ENCODE data around the gene CDHR1. TPM values are rescaled to one million over a fixed set of nuclear protein-coding genes. Genes with fewer than 3 reads are reported as not detected.
A peak's percentile ranks its signal among the peaks of the same experiment; 100 is the strongest.

Gene CDHR1
- polyA plus RNA-seq, 1 donor, result 0.42 TPM

DNA sequence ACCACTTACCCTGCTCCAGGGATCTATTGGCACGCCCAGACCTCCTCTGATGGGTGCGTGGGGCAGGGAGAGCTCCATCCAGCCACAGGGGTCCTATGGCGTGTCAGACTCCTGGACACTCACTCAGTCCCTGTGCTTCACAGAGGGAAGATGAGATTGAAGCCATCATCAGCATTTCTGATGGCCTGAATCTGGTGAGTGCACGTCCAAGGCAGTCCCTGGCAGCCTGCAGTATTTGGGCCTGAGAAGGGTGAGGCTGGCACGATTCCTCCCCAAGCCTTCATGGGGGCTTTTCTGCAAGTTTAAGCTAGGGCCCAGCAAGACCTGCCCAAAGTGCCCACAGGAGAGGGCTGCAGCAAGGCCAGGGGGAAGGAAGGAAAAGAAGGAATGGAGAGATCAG is 3.3 kb downstream of the CDHR1 start:
- Histone ChIP-seq H3K36me3 (ENCODE audit: control insufficient read depth, insufficient read depth, low read length) (no peaks in the 10 kb centered on the region), H3K9me3 (ENCODE audit: control insufficient read depth, low read depth, low read length) (peaks cover 4% of the 10 kb centered on the region), H3K4me1 (ENCODE audit: control insufficient read depth, insufficient read depth, low read length) (peaks cover 53% of the 10 kb centered on the region), H3K27ac (ENCODE audit: low read length) (no peak overlapping the region), H3K27me3 (ENCODE audit: control insufficient read depth, insufficient read depth, low read length) (peaks cover 43% of the 10 kb centered on the region), H3K4me3 (ENCODE audit: low read length) (no peak overlapping the region)
- no CpG with 5 or more reads among the region's 5 CpGs for WGBS (ENCODE audit: insufficient coverage, low lambda C conversion rate)
- DNase-seq, result no peak

- peak in 1 of 2 donors; percentile 22 for DNase-seq
- peak overlapping the region; percentile 18 for H3K27ac ChIP-seq (ENCODE audit: low read length)
- no CpG with 5 or more reads among the region's 7 CpGs for WGBS (ENCODE audit: insufficient coverage, low lambda C conversion rate)
- peaks cover 37% of the 10 kb centered on the region for H3K27me3 ChIP-seq (ENCODE audit: control insufficient read depth, insufficient read depth, low read length)
- H3K4me1 ChIP-seq (ENCODE audit: control insufficient read depth, insufficient read depth, low read length), result peaks cover 53% of the 10 kb centered on the region
- no peaks in the 10 kb centered on the region for H3K36me3 ChIP-seq (ENCODE audit: control insufficient read depth, insufficient read depth, low read length)
- peaks cover 4% of the 10 kb centered on the region for H3K9me3 ChIP-seq (ENCODE audit: control insufficient read depth, low read depth, low read length)
- no peak overlapping the region for H3K4me3 ChIP-seq (ENCODE audit: low read length)
These were observed 4.0 kb downstream of the CDHR1 start for GRCh38 chr10:84198206-84198915.

DNA sequence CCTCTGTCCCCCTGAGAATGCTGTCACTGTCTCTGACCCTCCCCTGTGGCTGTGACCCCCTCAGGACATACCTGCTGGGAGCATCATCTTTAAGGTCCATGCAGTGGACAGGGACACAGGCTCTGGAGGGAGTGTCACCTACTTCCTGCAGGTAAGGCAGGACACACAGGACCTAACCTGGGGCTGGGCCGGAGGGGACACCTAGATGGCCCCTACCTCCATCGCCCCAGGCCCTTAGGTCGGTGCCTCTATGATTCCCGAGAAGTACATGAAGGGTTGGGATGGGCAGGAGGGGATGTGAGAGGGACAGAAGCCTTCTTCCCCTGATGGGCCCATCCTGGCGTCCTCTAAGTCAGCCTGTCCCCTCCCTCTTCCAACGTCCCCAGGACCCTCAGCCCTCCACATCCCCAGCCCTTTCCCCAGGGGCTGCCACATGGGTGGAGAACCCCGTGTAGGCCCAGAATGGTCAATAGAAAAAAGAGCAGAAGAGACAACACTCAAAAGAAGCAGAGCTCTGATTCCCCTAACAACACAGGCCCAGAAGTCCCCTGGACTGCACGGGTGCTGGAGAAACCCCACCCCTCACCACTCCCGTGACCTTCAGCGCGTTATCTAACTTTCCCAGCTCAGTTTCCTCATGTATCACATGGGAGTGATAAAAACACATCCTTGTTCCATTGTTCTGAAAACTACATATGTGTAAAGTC is 6.4 kb downstream of the CDHR1 start:
- Histone ChIP-seq H3K4me3 (ENCODE audit: low read length) (no peak overlapping the region), H3K27me3 (ENCODE audit: control insufficient read depth, insufficient read depth, low read length) (peaks cover 15% of the 10 kb centered on the region), H3K36me3 (ENCODE audit: control insufficient read depth, insufficient read depth, low read length) (no peaks in the 10 kb centered on the region), H3K9me3 (ENCODE audit: control insufficient read depth, low read depth, low read length) (no peaks in the 10 kb centered on the region), H3K27ac (ENCODE audit: low read length) (peak overlapping the region; percentile 56), H3K4me1 (ENCODE audit: control insufficient read depth, insufficient read depth, low read length) (peaks cover 43% of the 10 kb centered on the region)
- peak; percentile 73 to 87 for DNase-seq
- no CpG with 5 or more reads among the region's 11 CpGs for WGBS (ENCODE audit: insufficient coverage, low lambda C conversion rate)

DNA sequence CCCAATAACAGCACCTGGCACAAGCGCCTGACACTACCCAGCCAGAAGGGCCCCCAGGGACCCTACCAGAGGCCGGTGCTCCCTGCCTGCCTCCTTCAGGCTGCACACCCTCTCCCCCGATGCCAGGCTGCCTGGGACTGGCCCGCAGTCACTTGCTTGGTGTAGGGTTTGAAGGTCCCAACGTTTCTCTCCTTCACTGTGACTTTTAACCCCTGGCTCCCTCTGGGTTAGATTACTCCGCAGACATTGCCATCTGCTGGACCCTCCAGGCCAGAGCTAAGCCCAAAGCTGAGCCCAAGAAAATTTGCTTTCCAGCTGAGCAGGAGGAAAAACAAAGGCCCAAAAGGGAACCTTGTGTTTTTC is 6.9 kb downstream of the CDHR1 start:
- peak overlapping the region; percentile 53 for H3K27ac ChIP-seq (ENCODE audit: low read length)
- no peaks in the 10 kb centered on the region for H3K36me3 ChIP-seq (ENCODE audit: control insufficient read depth, insufficient read depth, low read length)
- H3K4me1 ChIP-seq (ENCODE audit: control insufficient read depth, insufficient read depth, low read length), result peaks cover 44% of the 10 kb centered on the region
- H3K4me3 ChIP-seq (ENCODE audit: low read length), result no peak overlapping the region
- peaks cover 9% of the 10 kb centered on the region for H3K27me3 ChIP-seq (ENCODE audit: control insufficient read depth, insufficient read depth, low read length)
- DNase-seq, result no peak
- no peaks in the 10 kb centered on the region for H3K9me3 ChIP-seq (ENCODE audit: control insufficient read depth, low read depth, low read length)
- WGBS (ENCODE audit: insufficient coverage, low lambda C conversion rate), result no CpG with 5 or more reads among the region's 6 CpGs

- no peak for DNase-seq
- Histone ChIP-seq H3K27ac (ENCODE audit: low read length) (peak overlapping the region; percentile 53), H3K4me3 (ENCODE audit: low read length) (no peak overlapping the region), H3K9me3 (ENCODE audit: control insufficient read depth, low read depth, low read length) (no peaks in the 10 kb centered on the region), H3K4me1 (ENCODE audit: control insufficient read depth, insufficient read depth, low read length) (peaks cover 44% of the 10 kb centered on the region), H3K27me3 (ENCODE audit: control insufficient read depth, insufficient read depth, low read length) (peaks cover 5% of the 10 kb centered on the region), H3K36me3 (ENCODE audit: control insufficient read depth, insufficient read depth, low read length) (no peaks in the 10 kb centered on the region)
- no CpG with 5 or more reads among the region's 11 CpGs for WGBS (ENCODE audit: insufficient coverage, low lambda C conversion rate)
These were observed 7.3 kb downstream of the CDHR1 start for GRCh38 chr10:84201682-84202081.

GRCh38 chr10:84202349-84202748 is 8.0 kb downstream of the CDHR1 start:
- WGBS (ENCODE audit: insufficient coverage, low lambda C conversion rate), result no CpG with 5 or more reads among the region's 5 CpGs
- DNase-seq, result no peak
- no peak overlapping the region for H3K27ac ChIP-seq (ENCODE audit: low read length)

GRCh38 chr10:84204122-84204521 is 9.8 kb downstream of the CDHR1 start:
- WGBS (ENCODE audit: insufficient coverage, low lambda C conversion rate), result no CpG with 5 or more reads among the region's 4 CpGs
- no peak overlapping the region for H3K27ac ChIP-seq (ENCODE audit: low read length)
- no peaks in the 10 kb centered on the region for H3K36me3 ChIP-seq (ENCODE audit: control insufficient read depth, insufficient read depth, low read length)
- H3K4me3 ChIP-seq (ENCODE audit: low read length), result no peak overlapping the region
- H3K4me1 ChIP-seq (ENCODE audit: control insufficient read depth, insufficient read depth, low read length), result peaks cover 30% of the 10 kb centered on the region
- no peaks in the 10 kb centered on the region for H3K9me3 ChIP-seq (ENCODE audit: control insufficient read depth, low read depth, low read length)
- DNase-seq, result no peak
- H3K27me3 ChIP-seq (ENCODE audit: control insufficient read depth, insufficient read depth, low read length), result no peaks in the 10 kb centered on the region

More at GRCh38 chr10:84202349-84202748, 8.0 kb downstream of the CDHR1 start:
- no peaks in the 10 kb centered on the region for H3K9me3 ChIP-seq (ENCODE audit: control insufficient read depth, low read depth, low read length)
- no peak overlapping the region for H3K4me3 ChIP-seq (ENCODE audit: low read length)
- no peaks in the 10 kb centered on the region for H3K27me3 ChIP-seq (ENCODE audit: control insufficient read depth, insufficient read depth, low read length)
- no peaks in the 10 kb centered on the region for H3K36me3 ChIP-seq (ENCODE audit: control insufficient read depth, insufficient read depth, low read length)
- H3K4me1 ChIP-seq (ENCODE audit: control insufficient read depth, insufficient read depth, low read length), result peaks cover 43% of the 10 kb centered on the region

DNA sequence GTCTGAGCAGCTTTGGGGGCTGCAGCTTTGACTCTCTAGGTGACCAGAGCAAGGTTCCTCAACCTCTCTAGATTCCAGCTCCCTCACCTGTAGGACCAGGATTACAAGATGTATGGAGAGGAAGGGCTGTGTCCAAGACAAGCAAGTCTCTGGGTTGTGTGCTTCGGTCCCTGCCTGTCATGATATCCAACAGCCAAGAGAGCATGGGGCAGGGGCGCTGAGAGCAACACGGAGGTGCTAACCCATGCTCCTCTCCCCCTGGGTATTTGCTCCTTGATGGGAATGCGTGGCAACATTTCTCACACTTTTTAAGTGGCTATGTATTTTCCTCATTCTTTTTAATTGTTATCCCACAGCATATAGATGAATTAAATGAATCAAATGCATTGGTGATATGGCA is 10.3 kb downstream of the CDHR1 start:
- H3K9me3 ChIP-seq (ENCODE audit: control insufficient read depth, low read depth, low read length), result no peaks in the 10 kb centered on the region
- H3K36me3 ChIP-seq (ENCODE audit: control insufficient read depth, insufficient read depth, low read length), result no peaks in the 10 kb centered on the region
- WGBS (ENCODE audit: insufficient coverage, low lambda C conversion rate), result no CpG with 5 or more reads among the region's 4 CpGs
- no peak overlapping the region for H3K4me3 ChIP-seq (ENCODE audit: low read length)
- no peaks in the 10 kb centered on the region for H3K27me3 ChIP-seq (ENCODE audit: control insufficient read depth, insufficient read depth, low read length)
- DNase-seq, result no peak
- H3K27ac ChIP-seq (ENCODE audit: low read length), result no peak overlapping the region
- H3K4me1 ChIP-seq (ENCODE audit: control insufficient read depth, insufficient read depth, low read length), result peaks cover 30% of the 10 kb centered on the region

GRCh38 chr10:84205049-84205852 is 10.9 kb downstream of the CDHR1 start:
- no peaks in the 10 kb centered on the region for H3K36me3 ChIP-seq (ENCODE audit: control insufficient read depth, insufficient read depth, low read length)
- H3K27me3 ChIP-seq (ENCODE audit: control insufficient read depth, insufficient read depth, low read length), result no peaks in the 10 kb centered on the region
- no peak overlapping the region for H3K4me3 ChIP-seq (ENCODE audit: low read length)
- no peak overlapping the region for H3K27ac ChIP-seq (ENCODE audit: low read length)
- WGBS (ENCODE audit: insufficient coverage, low lambda C conversion rate), result no CpG with 5 or more reads among the region's 8 CpGs
- peaks cover 29% of the 10 kb centered on the region for H3K4me1 ChIP-seq (ENCODE audit: control insufficient read depth, insufficient read depth, low read length)
- peak; percentile 39 to 44 for DNase-seq
- H3K9me3 ChIP-seq (ENCODE audit: control insufficient read depth, low read depth, low read length), result no peaks in the 10 kb centered on the region

GRCh38 chr10:84205853-84206525 is 11.7 kb downstream of the CDHR1 start:
- no CpG with 5 or more reads among the region's 6 CpGs for WGBS (ENCODE audit: insufficient coverage, low lambda C conversion rate)

More at GRCh38 chr10:84205853-84206525, 11.7 kb downstream of the CDHR1 start:
- H3K4me3 ChIP-seq (ENCODE audit: low read length), result no peak overlapping the region
- no peaks in the 10 kb centered on the region for H3K27me3 ChIP-seq (ENCODE audit: control insufficient read depth, insufficient read depth, low read length)
- no peaks in the 10 kb centered on the region for H3K9me3 ChIP-seq (ENCODE audit: control insufficient read depth, low read depth, low read length)
- peak; percentile 31 to 55 for DNase-seq
- H3K27ac ChIP-seq (ENCODE audit: low read length), result no peak overlapping the region
- peaks cover 23% of the 10 kb centered on the region for H3K4me1 ChIP-seq (ENCODE audit: control insufficient read depth, insufficient read depth, low read length)
- no peaks in the 10 kb centered on the region for H3K36me3 ChIP-seq (ENCODE audit: control insufficient read depth, insufficient read depth, low read length)

Measured in large intestine (tissue), 3 donors.